PC-9 (cell line): ENCODE data around the gene KCNAB2.

Experiments used
- EZH2 ChIP-seq: fragments of 200-600 bp; sonication (generic); IDR thresholded peaks from 2 replicates; pipeline ENCODE4 v1.8.0; 2017; ENCODE audit warnings: antibody characterized with exemption, low read depth
- TF ChIP-seq, protein P1 (sequence below): fragments of 200-600 bp; sonication (generic); conservative IDR thresholded peaks from 2 replicates; pipeline ENCODE4 v1.6.1; 2017; ENCODE audit warnings: mixed run types, antibody characterized with exemption, mild to moderate bottlenecking, moderate library complexity

DNA sequence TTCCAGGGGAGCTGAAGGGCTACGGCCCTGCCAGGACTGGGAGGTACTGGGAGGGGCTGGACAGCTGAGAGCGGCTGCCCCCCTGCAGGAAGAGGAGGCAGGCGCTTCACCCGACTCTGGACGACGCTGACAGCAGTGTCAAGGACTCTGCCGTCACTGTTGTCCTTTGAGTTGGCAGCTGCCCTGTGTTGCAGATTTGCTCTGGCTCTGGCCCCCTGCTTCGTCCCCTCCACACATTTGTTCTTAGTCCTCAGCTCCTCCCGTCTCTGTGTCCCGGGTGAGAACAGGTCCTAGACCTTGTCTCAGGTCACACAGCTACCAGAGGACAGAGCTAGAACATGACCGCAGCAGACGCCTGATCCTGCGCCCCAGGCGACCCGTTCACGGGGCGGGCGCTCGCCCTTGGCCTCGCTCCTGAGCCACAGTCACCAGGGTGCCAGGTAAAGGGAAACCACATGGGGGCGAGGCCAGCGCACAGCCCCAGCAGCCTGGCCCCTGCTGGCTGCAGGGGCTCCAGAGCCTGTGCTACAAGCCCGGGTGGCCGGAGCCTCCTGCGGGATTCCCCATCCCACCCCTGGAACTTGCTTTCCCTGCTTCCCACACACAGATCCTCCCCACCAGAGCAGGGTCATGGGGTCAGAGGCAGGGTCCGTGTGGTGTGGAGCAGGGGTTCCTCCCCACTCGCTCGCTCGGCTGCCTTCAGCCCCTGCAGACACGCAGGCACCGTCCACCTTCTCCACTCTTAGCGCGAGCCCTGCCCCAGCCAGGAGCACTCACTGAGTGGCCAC is 42.8 kb upstream of the KCNAB2 start:
- TF ChIP-seq, protein P1, sequence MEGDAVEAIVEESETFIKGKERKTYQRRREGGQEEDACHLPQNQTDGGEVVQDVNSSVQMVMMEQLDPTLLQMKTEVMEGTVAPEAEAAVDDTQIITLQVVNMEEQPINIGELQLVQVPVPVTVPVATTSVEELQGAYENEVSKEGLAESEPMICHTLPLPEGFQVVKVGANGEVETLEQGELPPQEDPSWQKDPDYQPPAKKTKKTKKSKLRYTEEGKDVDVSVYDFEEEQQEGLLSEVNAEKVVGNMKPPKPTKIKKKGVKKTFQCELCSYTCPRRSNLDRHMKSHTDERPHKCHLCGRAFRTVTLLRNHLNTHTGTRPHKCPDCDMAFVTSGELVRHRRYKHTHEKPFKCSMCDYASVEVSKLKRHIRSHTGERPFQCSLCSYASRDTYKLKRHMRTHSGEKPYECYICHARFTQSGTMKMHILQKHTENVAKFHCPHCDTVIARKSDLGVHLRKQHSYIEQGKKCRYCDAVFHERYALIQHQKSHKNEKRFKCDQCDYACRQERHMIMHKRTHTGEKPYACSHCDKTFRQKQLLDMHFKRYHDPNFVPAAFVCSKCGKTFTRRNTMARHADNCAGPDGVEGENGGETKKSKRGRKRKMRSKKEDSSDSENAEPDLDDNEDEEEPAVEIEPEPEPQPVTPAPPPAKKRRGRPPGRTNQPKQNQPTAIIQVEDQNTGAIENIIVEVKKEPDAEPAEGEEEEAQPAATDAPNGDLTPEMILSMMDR: no peak
- no peak for TF ChIP-seq EZH2
